GM21367 (cell line): Measurements from ENCODE around the gene DSE.

ENCODE experiments used
- ATAC-seq: cut with Tn5 transposase; IDR thresholded peaks from one replicate; pipeline ENCODE4 v1.9.1; 2021; ENCODE audit not compliant: unreplicated experiment

The DSE gene

GRCh38 chr6:116444575-116444974 is 73.8 kb downstream of the DSE start:
- ATAC-seq: no peak

GRCh38 chr6:116445102-116445501 is 74.4 kb downstream of the DSE start:
- ATAC-seq: no peak

GRCh38 chr6:116446399-116446798 is 75.7 kb downstream of the DSE start:
- no peak for ATAC-seq

- no peak for ATAC-seq
These were observed 76.3 kb downstream of the DSE start for GRCh38 chr6:116447052-116447451.

GRCh38 chr6:116447496-116448011 is 76.8 kb downstream of the DSE start:
- ATAC-seq: no peak

- no peak for ATAC-seq
These were observed 78.8 kb downstream of the DSE start for GRCh38 chr6:116449565-116449964.

- no peak for ATAC-seq
These were observed 79.5 kb downstream of the DSE start for GRCh38 chr6:116450185-116450710.

- ATAC-seq: peak; percentile 90
These were observed 80.3 kb downstream of the DSE start for GRCh38 chr6:116450769-116451740.

- ATAC-seq: no peak
These were observed 81.2 kb downstream of the DSE start for GRCh38 chr6:116451916-116452315.

GRCh38 chr6:116452531-116452930 is 81.8 kb downstream of the DSE start:
- no peak for ATAC-seq

- no peak for ATAC-seq
These were observed 85.4 kb downstream of the DSE start for GRCh38 chr6:116456106-116456505.

GRCh38 chr6:116456927-116457326 is 86.2 kb downstream of the DSE start:
- ATAC-seq: no peak

- no peak for ATAC-seq
These were observed 87.5 kb downstream of the DSE start for GRCh38 chr6:116458264-116458663.

GRCh38 chr6:116459927-116460326 is 89.2 kb downstream of the DSE start:
- no peak for ATAC-seq

- ATAC-seq: peak; percentile 3
These were observed 90.7 kb downstream of the DSE start, which contains the start of gene CALHM6 for GRCh38 chr6:116461331-116461931. Gene CALHM6 (plus strand): TSS chr6:116461375. CDS start chr6:116461930, 555 bp downstream.

GRCh38 chr6:116461932-116462885 is 91.5 kb downstream of the DSE start:
- peak; percentile 86 for ATAC-seq

- no peak for ATAC-seq
These were observed 92.6 kb downstream of the DSE start for GRCh38 chr6:116463301-116463700.

- ATAC-seq: no peak
These were observed 94.5 kb downstream of the DSE start for GRCh38 chr6:116465246-116465645.

GRCh38 chr6:116467096-116467495 is 96.3 kb downstream of the DSE start:
- no peak for ATAC-seq

- ATAC-seq: no peak
These were observed 96.8 kb downstream of the DSE start for GRCh38 chr6:116467514-116467913.

GRCh38 chr6:116468293-116468692 is 97.5 kb downstream of the DSE start:
- ATAC-seq: no peak
